Measurements from ENCODE around the gene MYO18A. TPM values are rescaled to one million over a fixed set of nuclear protein-coding genes. Genes with fewer than 3 reads are reported as not detected.
A peak's percentile ranks its signal among the peaks of the same experiment; 100 is the strongest.

MYO18A gene
- polyA plus RNA-seq, 1 donor (not counting 4 experiments of a cell fraction or from before 2014, with no cell fraction given), result 20.0 TPM

DNA sequence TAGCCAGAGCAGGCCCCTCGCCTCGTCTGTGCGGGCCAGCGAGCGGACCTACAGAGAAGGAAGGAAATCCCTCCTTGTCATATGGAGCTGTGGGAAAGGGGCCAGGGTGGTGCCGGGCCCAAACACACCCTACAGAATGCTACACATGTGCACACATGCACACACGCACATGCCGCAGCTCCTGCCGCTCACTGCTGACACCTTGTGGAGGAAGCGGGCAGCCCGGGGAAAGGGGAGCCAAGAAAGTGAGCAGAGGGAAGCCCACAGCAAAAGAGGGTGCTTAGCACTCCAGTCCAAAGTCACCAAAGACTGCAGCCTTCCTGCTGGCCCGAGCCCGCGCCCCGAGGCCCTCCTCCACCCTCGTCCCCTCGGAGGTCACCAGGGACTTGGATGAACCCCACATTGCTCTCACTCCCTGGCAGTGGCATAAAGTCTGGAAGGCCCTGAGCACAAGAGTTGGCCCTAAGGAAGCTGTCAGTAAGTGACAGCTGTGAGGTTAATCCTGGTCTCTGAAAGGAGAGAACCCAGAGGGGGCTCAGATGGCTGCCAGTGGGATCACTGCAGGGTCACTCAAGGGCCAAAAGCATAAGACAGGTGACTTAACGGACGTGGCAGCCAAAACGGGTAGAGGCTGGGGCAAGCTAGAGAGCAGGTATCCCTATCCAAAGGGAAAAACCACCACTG is 68.2 kb downstream of the MYO18A start:
- Histone ChIP-seq H3K9ac (ENCODE audit: control insufficient read depth, extremely low read depth, insufficient read depth, low read length) (no peak overlapping the region), H3K27ac (ENCODE audit: control insufficient read depth, insufficient read depth, low read length) (no peak overlapping the region), H3K4me2 (ENCODE audit: control insufficient read depth, extremely low read depth, insufficient read depth, low read depth, low read length) (no peak overlapping the region), H3K9me3 (ENCODE audit: control insufficient read depth, low read depth, low read length) (no peaks in the 10 kb centered on the region), H3K79me2 (ENCODE audit: control insufficient read depth, insufficient read depth, low read length) (no peaks in the 10 kb centered on the region), H2AFZ (ENCODE audit: control insufficient read depth, low read length) (no peak overlapping the region), H4K20me1 (ENCODE audit: control insufficient read depth, extremely low read depth, insufficient read depth, low read length) (peaks cover 5% of the 10 kb centered on the region), H3K4me3 (ENCODE audit: control insufficient read depth in 2 of 3, extremely low read depth in 1 of 3, insufficient read depth in 2 of 3, low read depth in 1 of 3, low read length in 3 of 3) (no peak overlapping the region), H3K27me3 (ENCODE audit: control insufficient read depth, extremely low read depth, insufficient read depth, low read length) (no peaks in the 10 kb centered on the region), H3K36me3 (ENCODE audit: control insufficient read depth in 2 of 2, extremely low read depth in 1 of 2, insufficient read depth in 2 of 2, low read length in 2 of 2) (peaks cover 46 to 62% of the 10 kb centered on the region in 2 experiments), H3K9me1 (ENCODE audit: control insufficient read depth, extremely low read depth, insufficient read depth, low read length) (no peaks in the 10 kb centered on the region), H3K4me1 (ENCODE audit: control insufficient read depth, extremely low read depth, insufficient read depth, low read length) (peaks cover 6% of the 10 kb centered on the region)
- DNase-seq (ENCODE audit: low read depth, low spot score) (no peak), FAIRE-seq (peak; percentile 61)
- TF ChIP-seq EZH2 (IDR thresholded peaks at IDR 0.05; ENCODE audit: low read length), result no peak
- TF ChIP-seq, protein P1, sequence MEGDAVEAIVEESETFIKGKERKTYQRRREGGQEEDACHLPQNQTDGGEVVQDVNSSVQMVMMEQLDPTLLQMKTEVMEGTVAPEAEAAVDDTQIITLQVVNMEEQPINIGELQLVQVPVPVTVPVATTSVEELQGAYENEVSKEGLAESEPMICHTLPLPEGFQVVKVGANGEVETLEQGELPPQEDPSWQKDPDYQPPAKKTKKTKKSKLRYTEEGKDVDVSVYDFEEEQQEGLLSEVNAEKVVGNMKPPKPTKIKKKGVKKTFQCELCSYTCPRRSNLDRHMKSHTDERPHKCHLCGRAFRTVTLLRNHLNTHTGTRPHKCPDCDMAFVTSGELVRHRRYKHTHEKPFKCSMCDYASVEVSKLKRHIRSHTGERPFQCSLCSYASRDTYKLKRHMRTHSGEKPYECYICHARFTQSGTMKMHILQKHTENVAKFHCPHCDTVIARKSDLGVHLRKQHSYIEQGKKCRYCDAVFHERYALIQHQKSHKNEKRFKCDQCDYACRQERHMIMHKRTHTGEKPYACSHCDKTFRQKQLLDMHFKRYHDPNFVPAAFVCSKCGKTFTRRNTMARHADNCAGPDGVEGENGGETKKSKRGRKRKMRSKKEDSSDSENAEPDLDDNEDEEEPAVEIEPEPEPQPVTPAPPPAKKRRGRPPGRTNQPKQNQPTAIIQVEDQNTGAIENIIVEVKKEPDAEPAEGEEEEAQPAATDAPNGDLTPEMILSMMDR (optimal IDR thresholded peaks at IDR 0.05 in 1 of 3, IDR thresholded peaks at IDR 0.05 in 1 of 3, conservative IDR thresholded peaks at IDR 0.05 in 1 of 3; ENCODE audit: extremely low read depth in 1 of 3, insufficient read depth in 2 of 3, low read length in 3 of 3), result peak; percentile 97 to 99 (median 99)
- dilution Hi-C loops (cut with MboI; ENCODE audit: extremely low pct_ligation_motif_present, low sequenced_read_pairs), result no loop called here

DNA sequence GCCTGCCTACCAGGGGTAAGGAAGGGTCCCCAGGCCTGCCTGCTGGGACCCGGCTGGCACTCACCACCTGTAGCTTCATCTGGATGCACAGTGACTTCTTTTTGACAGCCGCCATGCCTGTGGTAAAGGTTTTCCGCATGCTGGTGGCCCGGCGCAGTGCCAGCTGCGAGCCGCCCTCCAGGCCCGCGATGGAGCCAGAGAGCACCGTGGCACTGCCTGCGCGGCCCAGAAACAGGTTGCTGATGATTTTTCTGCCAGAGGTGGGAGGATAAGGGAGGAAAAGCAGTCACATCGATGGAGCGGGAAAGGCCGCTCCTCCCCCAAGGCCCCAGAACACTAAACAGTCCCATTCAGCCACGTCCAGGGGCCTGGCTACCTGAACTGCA is 69.8 kb downstream of the MYO18A start:
- Histone ChIP-seq H3K9ac (ENCODE audit: control insufficient read depth, extremely low read depth, insufficient read depth, low read length) (no peak overlapping the region), H3K4me3 (ENCODE audit: control insufficient read depth in 2 of 3, extremely low read depth in 1 of 3, insufficient read depth in 2 of 3, low read depth in 1 of 3, low read length in 3 of 3) (no peak overlapping the region), H3K36me3 (ENCODE audit: control insufficient read depth in 2 of 2, extremely low read depth in 1 of 2, insufficient read depth in 2 of 2, low read length in 2 of 2) (peaks cover 49 to 69% of the 10 kb centered on the region in 2 experiments), H3K9me1 (ENCODE audit: control insufficient read depth, extremely low read depth, insufficient read depth, low read length) (no peaks in the 10 kb centered on the region), H3K79me2 (ENCODE audit: control insufficient read depth, insufficient read depth, low read length) (no peaks in the 10 kb centered on the region), H3K4me2 (ENCODE audit: control insufficient read depth, extremely low read depth, insufficient read depth, low read depth, low read length) (no peak overlapping the region), H2AFZ (ENCODE audit: control insufficient read depth, low read length) (no peak overlapping the region), H3K27me3 (ENCODE audit: control insufficient read depth, extremely low read depth, insufficient read depth, low read length) (no peaks in the 10 kb centered on the region), H4K20me1 (ENCODE audit: control insufficient read depth, extremely low read depth, insufficient read depth, low read length) (peaks cover 2% of the 10 kb centered on the region), H3K9me3 (ENCODE audit: control insufficient read depth, low read depth, low read length) (no peaks in the 10 kb centered on the region), H3K4me1 (ENCODE audit: control insufficient read depth, extremely low read depth, insufficient read depth, low read length) (peaks cover 6% of the 10 kb centered on the region), H3K27ac (ENCODE audit: control insufficient read depth, insufficient read depth, low read length) (no peak overlapping the region)
- dilution Hi-C loops (cut with MboI; ENCODE audit: extremely low pct_ligation_motif_present, low sequenced_read_pairs), result no loop called here
- no peak for FAIRE-seq
- TF ChIP-seq, protein P1 (optimal IDR thresholded peaks at IDR 0.05 in 1 of 3, IDR thresholded peaks at IDR 0.05 in 1 of 3, conservative IDR thresholded peaks at IDR 0.05 in 1 of 3; ENCODE audit: extremely low read depth in 1 of 3, insufficient read depth in 2 of 3, low read length in 3 of 3), result no peak
- no peak for TF ChIP-seq EZH2 (IDR thresholded peaks at IDR 0.05; ENCODE audit: low read length)
- no peak for DNase-seq (ENCODE audit: low read depth, low spot score)

Data from keratinocyte (primary cell).